ENCODE measurements around the gene CHD2. TPM values are rescaled to one million over a fixed set of nuclear protein-coding genes. Genes with fewer than 3 reads are reported as not detected.

CHD2 gene
- total and polyA plus RNA-seq, 4 donors = 39.4 to 547 (median 76.3) TPM

DNA sequence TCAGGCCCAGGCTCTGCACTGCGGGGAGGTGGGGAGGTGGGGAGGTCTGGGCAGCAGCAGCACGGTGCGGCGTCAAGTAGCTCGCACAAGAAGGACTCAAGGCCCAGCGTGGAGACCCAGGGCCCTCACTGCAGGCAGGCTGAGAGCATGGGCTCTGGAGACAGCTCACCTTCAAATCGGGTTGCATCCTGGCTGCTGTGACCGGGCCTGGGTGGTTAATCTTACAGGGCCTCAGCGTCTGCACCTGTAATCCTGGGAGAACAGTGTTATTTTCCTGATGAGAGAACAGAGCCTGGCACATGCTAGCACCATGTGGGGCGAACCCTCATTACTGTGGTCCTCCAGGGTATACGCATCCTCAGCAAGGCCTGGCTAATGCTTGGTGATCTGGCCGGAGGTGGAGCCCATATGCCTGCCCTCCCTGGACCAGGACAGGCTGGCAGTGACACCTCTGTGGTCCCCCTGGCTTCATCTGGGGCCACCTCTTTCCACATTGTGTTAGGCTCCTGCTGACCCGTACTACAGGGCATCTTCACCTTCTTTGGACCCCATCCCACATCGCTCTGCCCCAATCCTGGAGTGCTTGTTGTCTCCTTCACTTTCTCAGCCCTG, 133.4 kb downstream of the CHD2 start:
- Histone ChIP-seq H3K9ac (ENCODE audit: insufficient read depth in 1 of 2, low read length in 2 of 2) (no peak overlapping the region), H3K36me3 (ENCODE audit: control insufficient read depth in 4 of 4, insufficient read depth in 4 of 4, low read length in 4 of 4) (no peaks in the 10 kb centered on the region), H3K27ac (ENCODE audit: low read depth in 1 of 2, low read length in 1 of 2) (no peak overlapping the region), H3K4me1 (ENCODE audit: control insufficient read depth in 5 of 5, insufficient read depth in 5 of 5, low read length in 5 of 5) (peaks cover 6 to 17% (median 11%) of the 10 kb centered on the region in 5 donors), H3K9me3 (ENCODE audit: control insufficient read depth in 4 of 4, insufficient read depth in 3 of 4, low read length in 3 of 4) (no peaks in the 10 kb centered on the region), H3K27me3 (ENCODE audit: control insufficient read depth in 3 of 3, insufficient read depth in 3 of 3, low read length in 2 of 3) (no peaks in the 10 kb centered on the region), H3K4me3 (no peak overlapping the region)
- no peak for ATAC-seq (ENCODE audit: insufficient read depth, low FRiP score)
- 88 to 96% methylated on average over 14 of the region's 14 CpGs for WGBS, 2 donors
- TF ChIP-seq, protein P1, sequence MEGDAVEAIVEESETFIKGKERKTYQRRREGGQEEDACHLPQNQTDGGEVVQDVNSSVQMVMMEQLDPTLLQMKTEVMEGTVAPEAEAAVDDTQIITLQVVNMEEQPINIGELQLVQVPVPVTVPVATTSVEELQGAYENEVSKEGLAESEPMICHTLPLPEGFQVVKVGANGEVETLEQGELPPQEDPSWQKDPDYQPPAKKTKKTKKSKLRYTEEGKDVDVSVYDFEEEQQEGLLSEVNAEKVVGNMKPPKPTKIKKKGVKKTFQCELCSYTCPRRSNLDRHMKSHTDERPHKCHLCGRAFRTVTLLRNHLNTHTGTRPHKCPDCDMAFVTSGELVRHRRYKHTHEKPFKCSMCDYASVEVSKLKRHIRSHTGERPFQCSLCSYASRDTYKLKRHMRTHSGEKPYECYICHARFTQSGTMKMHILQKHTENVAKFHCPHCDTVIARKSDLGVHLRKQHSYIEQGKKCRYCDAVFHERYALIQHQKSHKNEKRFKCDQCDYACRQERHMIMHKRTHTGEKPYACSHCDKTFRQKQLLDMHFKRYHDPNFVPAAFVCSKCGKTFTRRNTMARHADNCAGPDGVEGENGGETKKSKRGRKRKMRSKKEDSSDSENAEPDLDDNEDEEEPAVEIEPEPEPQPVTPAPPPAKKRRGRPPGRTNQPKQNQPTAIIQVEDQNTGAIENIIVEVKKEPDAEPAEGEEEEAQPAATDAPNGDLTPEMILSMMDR (IDR thresholded peaks at IDR 0.05; ENCODE audit: control extremely low read depth, extremely low read depth) = no peak
- DNase-seq = no peak

DNA sequence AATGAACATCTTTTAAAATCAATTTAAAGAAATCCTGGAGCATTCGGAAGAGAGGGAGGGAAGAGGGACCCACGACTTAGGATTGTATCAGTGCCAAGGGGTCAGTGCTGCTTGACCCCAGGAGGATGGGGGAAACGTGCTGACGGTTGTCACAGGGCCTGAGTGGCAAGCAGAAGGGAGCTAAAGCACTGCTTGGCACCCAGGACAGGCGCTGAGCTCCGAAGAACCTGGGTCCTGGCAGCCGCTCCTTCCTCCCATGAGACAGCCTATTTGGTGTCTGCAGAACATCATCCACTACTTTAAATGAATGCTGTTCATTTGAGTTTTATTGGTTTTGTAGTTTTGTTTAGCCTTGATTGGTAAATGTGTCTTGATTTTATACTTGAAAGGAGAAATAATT, 134.4 kb downstream of the CHD2 start:
- DNase-seq = no peak
- peaks cover 2 to 9% (median 6%) of the 10 kb centered on the region in 5 donors for H3K4me1 ChIP-seq (ENCODE audit: control insufficient read depth in 5 of 5, insufficient read depth in 5 of 5, low read length in 5 of 5)
- H3K9ac ChIP-seq (ENCODE audit: insufficient read depth in 1 of 2, low read length in 2 of 2) = no peak overlapping the region
- TF ChIP-seq, protein P1 (IDR thresholded peaks at IDR 0.05; ENCODE audit: control extremely low read depth, extremely low read depth) = no peak
- H3K9me3 ChIP-seq (ENCODE audit: control insufficient read depth in 4 of 4, insufficient read depth in 3 of 4, low read length in 3 of 4) = no peaks in the 10 kb centered on the region
- H3K27ac ChIP-seq (ENCODE audit: low read depth in 1 of 2, low read length in 1 of 2) = no peak overlapping the region
- no peak for ATAC-seq (ENCODE audit: insufficient read depth, low FRiP score)
- H3K27me3 ChIP-seq (ENCODE audit: control insufficient read depth in 3 of 3, insufficient read depth in 3 of 3, low read length in 2 of 3) = no peaks in the 10 kb centered on the region
- no peaks in the 10 kb centered on the region for H3K36me3 ChIP-seq (ENCODE audit: control insufficient read depth in 4 of 4, insufficient read depth in 4 of 4, low read length in 4 of 4)
- 79 to 88% methylated on average over 7 of the region's 7 CpGs for WGBS, 2 donors
- no peak overlapping the region for H3K4me3 ChIP-seq

DNA sequence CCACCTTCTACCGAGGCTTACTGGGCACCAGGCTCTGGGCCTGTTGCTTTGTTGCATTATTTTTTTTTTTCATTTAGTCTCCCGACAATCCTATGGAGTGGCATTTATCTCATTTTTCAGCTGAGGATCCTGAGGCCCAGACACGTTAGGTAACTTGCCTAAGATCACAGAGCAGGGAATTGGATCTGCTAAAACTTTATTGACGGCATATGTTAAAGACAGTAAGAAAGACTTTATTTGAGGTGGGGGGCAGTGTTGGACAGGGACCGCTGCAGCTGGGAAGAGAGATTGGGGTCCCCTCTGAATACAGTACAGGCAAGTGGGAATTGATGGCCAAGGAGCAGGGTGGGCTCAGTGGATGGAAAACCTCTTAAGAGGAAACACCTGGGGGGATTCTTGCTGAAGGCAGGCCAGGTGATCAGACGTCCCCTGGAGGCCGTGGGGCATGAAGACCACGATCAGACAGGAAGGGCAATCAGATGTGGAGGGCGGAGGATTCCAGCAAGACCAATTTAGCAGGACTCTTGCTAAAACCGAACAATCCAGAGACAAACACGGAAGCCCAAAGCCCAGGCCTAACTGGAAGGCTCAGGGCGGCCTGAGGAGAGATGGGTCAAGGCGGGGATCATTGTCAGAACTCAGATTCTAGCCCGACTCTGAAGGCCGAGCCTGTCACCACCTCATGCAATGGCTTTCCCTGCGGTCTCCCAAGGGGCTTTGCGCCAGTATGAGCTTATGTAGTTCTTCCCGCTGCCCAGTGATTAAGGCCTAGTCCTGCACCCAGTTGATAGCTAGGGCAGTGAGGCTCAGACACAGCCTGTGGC, 135.2 kb downstream of the CHD2 start:
- H3K9ac ChIP-seq (ENCODE audit: insufficient read depth in 1 of 2, low read length in 2 of 2) = no peak overlapping the region
- ATAC-seq (ENCODE audit: insufficient read depth, low FRiP score) (no peak), DNase-seq (no peak)
- no peaks in the 10 kb centered on the region for H3K9me3 ChIP-seq (ENCODE audit: control insufficient read depth in 4 of 4, insufficient read depth in 3 of 4, low read length in 3 of 4)
- no peak overlapping the region for H3K27ac ChIP-seq (ENCODE audit: low read depth in 1 of 2, low read length in 1 of 2)
- H3K27me3 ChIP-seq (ENCODE audit: control insufficient read depth in 3 of 3, insufficient read depth in 3 of 3, low read length in 2 of 3) = no peaks in the 10 kb centered on the region
- TF ChIP-seq, protein P1 (IDR thresholded peaks at IDR 0.05; ENCODE audit: control extremely low read depth, extremely low read depth) = no peak
- no peaks in the 10 kb centered on the region for H3K36me3 ChIP-seq (ENCODE audit: control insufficient read depth in 4 of 4, insufficient read depth in 4 of 4, low read length in 4 of 4)
- WGBS, 2 donors = 80 to 83% methylated on average over 18 of the region's 18 CpGs
- H3K4me1 ChIP-seq (ENCODE audit: control insufficient read depth in 5 of 5, insufficient read depth in 5 of 5, low read length in 5 of 5) = peaks cover 0 to 9% (median 6%) of the 10 kb centered on the region in 5 donors
- H3K4me3 ChIP-seq = no peak overlapping the region
